DMS114 treated with DMSO at 0.1 percent for 48 hours (cell line): Measurements from ENCODE around the gene SEMA3A.

Experiments used
- DNase-seq: peaks from one replicate; lab custom pipeline; 2025; ENCODE audit not compliant: unreplicated experiment; lab: John Stamatoyannopoulos, UW

SEMA3A gene

DNA sequence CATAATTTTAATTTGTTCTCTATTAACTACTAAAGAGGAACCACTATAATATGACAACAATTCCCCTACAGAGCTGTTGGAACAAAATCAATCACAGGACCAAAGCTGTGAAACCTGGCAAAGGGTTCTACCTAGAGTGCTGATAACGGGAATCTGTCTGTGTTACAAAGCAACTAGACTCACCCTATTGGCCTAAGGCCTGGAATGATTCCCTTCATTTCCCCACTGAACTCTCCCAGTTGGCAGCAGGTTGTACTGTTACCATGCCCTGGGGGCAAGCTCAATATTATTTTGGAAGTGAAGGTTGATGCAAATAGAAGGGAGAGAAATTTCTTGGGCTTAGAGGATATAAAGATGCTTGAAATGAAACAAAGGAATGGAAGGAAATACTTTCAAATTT lies 81.8 kb downstream of the SEMA3A start:
- no peak for DNase-seq

- no peak for DNase-seq
Measured at GRCh38 chr7:84111842-84112241, 82.7 kb downstream of the SEMA3A start.

GRCh38 chr7:84110400-84110799 lies 84.2 kb downstream of the SEMA3A start:
- no peak for DNase-seq

DNA sequence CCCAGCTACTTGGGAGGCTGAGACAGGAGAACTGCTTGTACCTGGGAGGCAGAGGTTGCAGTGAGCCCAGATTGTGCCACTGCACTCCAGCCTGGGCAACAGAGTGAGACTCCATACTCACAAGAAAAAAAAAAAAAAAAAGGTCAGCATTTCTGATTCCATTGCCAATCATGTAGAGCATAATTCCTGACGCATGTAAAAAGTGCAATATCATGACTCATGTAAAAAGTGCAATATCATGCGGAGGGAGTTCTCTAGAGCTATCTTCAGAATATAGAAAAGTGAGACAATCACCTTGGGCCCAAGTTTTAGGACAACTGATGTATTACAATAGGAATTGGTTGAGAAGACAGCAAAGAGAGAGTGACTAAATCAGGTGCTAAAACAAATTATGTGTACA lies 85.8 kb downstream of the SEMA3A start:
- DNase-seq: no peak

DNA sequence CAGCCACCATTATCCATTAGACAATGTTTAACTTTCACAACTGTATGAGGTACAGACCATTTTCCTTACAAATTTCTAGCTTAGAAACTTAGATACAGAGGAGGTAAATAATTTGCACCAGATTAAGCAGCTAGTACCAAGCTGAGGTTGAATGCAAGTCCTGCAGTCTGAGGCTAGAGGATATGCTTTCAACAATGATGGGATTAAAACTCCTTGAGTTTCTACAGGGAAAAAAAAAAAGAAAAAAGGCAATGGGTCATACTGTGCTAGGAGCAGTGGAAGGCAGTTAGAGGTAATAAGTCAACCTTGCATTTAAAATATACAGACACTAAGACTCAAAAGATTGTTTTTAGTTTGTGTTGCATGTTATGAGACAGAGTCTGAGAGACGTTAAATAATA lies 86.5 kb downstream of the SEMA3A start:
- DNase-seq: no peak

DNA sequence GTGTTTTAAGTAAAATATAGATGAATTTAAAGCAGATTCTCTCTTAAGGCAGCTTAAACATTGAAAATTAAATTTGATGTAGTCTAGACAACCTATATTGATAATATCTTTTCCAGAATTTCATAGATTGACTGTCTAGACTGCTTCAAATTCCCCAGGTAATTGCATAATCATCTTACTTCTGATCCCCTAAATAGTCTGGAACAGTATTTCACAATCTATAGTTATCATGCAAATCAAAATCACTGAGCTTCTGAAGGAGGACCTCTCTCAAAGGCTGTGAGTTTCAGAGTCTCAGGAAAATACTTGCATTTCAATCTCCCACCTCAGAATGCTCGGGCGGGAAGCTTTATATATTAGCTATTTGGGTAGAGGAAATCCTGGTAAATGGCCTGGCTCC lies 87.3 kb downstream of the SEMA3A start:
- no peak for DNase-seq

DNA sequence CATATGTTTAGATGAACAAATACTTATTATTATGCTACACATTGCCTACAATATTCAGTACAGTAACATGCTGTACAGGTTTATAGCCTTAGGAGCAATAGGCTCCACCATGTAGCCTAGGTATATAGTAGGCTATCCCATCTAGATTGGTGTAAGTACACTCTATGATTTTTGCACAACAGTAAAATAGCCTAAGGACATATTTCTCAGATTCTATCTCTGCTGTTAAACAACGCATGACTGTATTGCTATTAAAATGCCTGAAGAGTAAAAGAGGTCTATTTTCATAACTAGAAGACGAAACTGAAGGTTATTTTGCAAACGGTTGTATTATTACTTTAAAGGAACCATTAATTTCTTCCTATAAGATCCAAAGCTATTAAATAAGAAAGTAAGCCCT lies 88.3 kb downstream of the SEMA3A start:
- DNase-seq: no peak

DNA sequence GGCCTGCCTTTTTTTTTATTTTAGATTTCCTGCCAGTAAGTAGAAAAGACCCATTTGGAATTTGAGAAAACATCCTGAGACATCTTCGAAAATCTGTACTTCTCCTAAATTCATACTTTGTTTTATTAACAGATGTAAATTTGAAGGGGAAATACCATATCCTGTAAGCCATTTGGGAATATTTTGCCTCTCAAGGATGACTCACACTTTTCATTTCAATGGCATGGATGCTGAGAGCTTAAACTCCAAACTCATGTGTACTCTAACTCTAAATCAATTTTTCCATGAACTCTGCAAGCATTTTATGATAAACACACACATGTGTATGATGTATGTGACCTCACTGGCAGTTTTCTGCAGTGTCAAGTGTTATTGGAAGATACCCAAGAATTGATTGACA lies 89.0 kb downstream of the SEMA3A start:
- no peak for DNase-seq

DNA sequence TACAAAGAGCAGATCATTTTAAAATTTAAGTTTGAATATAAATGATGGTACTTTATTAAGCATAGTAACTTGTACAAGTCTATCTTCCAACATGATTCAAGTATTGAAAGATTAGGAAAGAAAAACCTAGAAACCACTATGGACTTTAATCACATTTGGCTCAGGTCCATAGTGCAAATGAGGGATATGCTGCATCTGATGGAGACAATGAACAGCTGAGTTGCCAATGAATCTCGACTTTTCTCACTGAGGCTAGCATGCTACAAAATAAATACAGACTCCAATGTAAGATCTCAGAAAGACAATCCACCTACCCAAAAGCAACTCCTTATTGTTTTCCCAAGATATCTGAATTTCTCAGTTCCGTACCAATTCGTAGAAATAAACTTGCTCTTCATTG lies 89.8 kb downstream of the SEMA3A start:
- no peak for DNase-seq

DNA sequence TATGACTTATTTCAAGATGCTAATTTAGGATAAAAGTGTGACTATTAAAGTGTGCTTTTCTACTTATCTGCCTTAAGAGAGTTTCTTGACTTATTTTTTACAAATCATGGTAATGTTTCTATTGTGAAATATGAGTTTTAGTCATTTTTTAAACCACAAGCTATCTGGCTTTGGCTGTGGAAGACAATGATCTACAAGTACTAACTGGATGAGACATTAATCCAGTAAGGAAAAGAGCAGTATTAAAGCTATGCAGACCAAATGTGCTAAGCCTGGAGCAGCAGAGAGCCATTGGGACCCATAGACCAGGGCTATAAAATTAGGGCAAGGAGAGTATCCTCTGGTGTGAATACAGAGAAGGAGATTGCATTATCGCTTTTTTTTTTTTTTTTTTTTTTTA lies 92.4 kb downstream of the SEMA3A start:
- DNase-seq: no peak

GRCh38 chr7:84100866-84101265 lies 93.7 kb downstream of the SEMA3A start:
- DNase-seq: no peak

DNA sequence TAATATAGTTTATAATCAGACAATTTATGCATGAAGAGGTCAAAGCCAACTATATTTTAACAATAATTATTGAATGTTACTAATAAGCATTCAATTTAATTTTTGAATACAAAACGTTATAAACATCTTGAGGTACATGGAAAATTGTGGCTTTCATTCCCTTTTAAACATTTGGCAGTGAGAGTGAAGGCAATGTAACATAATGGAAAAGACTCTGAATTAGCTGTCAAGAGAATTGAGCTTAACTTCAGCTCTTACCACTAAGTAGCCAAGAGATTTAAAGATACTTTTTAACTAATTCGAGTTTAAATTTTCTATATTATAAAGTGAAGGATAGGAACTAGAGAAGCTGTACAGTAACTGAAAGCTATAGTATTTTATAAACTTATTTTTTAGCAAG lies 98.6 kb downstream of the SEMA3A start:
- DNase-seq: no peak

GRCh38 chr7:84092207-84092606 lies 102.4 kb downstream of the SEMA3A start:
- DNase-seq: no peak

DNA sequence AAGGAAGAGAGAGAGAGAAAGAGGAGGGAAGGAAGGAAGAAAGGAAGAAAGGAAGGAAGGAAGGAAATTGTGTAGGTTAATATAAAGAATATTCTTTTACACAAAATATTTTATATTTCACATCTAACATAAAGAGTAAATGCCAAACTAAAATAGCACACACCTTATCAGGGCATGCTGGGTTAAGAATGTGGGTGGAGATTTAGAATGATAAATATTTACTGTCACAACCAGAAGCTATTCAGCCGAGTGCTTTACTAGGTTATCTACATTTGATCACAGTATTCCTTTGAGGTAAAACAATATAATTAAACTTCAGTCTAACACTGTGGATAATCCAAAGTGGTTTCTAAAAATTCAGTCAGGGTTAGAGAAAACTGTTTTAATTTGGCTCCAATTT lies 103.3 kb downstream of the SEMA3A start:
- no peak for DNase-seq

- no peak for DNase-seq
Measured at GRCh38 chr7:84088802-84089201, 105.8 kb downstream of the SEMA3A start.

- DNase-seq: no peak
Measured at GRCh38 chr7:84085998-84086397, 108.6 kb downstream of the SEMA3A start.

- no peak for DNase-seq
Measured at GRCh38 chr7:84085147-84085546, 109.4 kb downstream of the SEMA3A start.

GRCh38 chr7:84083846-84084245 lies 110.7 kb downstream of the SEMA3A start:
- DNase-seq: no peak

GRCh38 chr7:84081973-84082522 lies 112.5 kb downstream of the SEMA3A start:
- DNase-seq: no peak

- DNase-seq: no peak
Measured at GRCh38 chr7:84077336-84077735, 117.3 kb downstream of the SEMA3A start.

DNA sequence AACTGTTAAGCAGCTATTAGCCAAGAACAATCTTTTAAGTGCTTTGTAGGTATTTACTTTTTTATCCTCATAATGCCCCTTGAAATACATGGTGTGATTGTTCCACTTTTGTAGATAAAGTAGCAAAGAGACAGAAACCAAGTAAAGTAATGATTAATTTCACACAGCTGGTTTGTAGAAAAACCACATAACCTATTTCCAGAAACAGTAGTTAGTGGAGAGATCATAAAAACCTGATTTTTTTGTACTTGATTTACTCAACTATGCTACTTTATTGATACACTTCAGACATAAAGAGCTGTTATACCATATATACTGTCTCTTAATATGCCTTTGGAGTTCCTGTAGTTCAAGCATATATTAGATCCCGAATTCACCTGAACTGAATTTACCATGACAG lies 118.4 kb downstream of the SEMA3A start:
- DNase-seq: no peak

- no peak for DNase-seq
Measured at GRCh38 chr7:84073186-84073875, 121.3 kb downstream of the SEMA3A start.

DNA sequence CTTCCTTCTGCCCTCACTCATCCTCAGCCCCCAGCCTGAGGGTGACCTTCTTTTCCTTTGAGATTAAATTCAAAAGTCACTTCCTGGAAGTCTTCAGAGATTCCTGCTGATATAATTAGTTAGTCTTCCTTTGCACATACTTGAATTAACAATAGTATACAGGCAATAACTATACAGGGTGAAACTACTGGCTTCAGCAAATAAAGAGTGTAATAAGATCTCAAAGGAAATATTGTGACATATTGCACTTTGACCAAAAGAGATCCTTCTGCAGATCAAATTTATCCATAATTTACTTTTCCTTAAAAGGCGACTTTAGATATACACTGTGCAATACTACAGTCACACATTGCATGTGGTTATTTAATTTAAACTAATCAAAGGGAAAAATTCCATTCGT lies 123.8 kb downstream of the SEMA3A start:
- no peak for DNase-seq
